ENCODE data around the gene LSAMP. TPM values are rescaled to one million over a fixed set of nuclear protein-coding genes. Genes with fewer than 3 reads are reported as not detected.

Gene LSAMP
- total and polyA plus RNA-seq, 2 of the 8 experiments (the other 6 are each of a cell fraction or from before 2014, with no cell fraction given): 1.8 to 5.7 TPM

DNA sequence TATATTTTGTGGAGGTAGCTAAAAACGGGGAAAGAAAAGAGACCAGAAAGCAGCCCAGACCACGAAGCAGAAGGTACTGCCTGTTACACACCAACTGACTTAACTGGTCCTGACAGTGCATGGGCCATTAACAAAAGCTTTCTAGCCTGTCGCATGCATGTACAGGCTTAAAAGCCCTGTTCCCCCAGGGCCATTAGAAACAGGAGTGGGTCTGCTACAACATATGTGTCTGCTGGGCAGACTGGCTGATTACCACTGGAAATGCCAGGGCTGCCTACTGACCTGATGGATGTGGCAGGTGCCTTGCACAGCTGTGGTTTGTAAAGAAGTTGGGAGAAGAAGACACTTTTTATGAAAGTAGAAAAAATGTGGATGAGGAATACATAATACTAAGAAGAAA lies 684.6 kb downstream of the LSAMP start:
- H3K9me3 ChIP-seq (ENCODE audit: insufficient read depth in 2 of 2, low read depth in 1 of 2, low read length in 1 of 2): no peaks in the 10 kb centered on the region
- no peaks in the 10 kb centered on the region for H4K20me1 ChIP-seq (replicated peaks in 1 of 2; ENCODE audit: control insufficient read depth in 1 of 2, insufficient read depth in 2 of 2, low read length in 2 of 2)
- H2AFZ ChIP-seq (ENCODE audit: low read length): no peak overlapping the region
- H3K4me2 ChIP-seq (ENCODE audit: insufficient read depth in 1 of 2, low read depth in 2 of 2, low read length in 2 of 2): no peak overlapping the region
- no peak overlapping the region for H3K4ac ChIP-seq (replicated peaks; ENCODE audit: insufficient read length, low read depth, low read length)
- H3K23ac ChIP-seq (ENCODE audit: insufficient read length): no peak overlapping the region
- no peak overlapping the region for H3K56ac ChIP-seq (replicated peaks; ENCODE audit: insufficient read length, low read depth, low read length)
- no peak overlapping the region for H2BK12ac ChIP-seq (ENCODE audit: low read depth, low read length)
- no peak overlapping the region for H2BK15ac ChIP-seq (ENCODE audit: low read length)
- WGBS, 2 experiments (ENCODE audit: extremely low coverage in 1 of 2, insufficient coverage in 1 of 2, insufficient read length in 1 of 2, insufficient replicate concordance in 2 of 2, low coverage in 1 of 2, low lambda C conversion rate in 2 of 2, missing lambda C conversion rate in 1 of 2): 82% methylated on average over 3 of the region's 3 CpGs; no CpG with 5 or more reads in 1 of the 2 experiments
- DNase-seq (ENCODE audit: low read depth in 1 of 2, low spot score in 2 of 2) (no peak), FAIRE-seq (no peak)
- no peak overlapping the region for H4K8ac ChIP-seq (ENCODE audit: extremely low read depth, insufficient read depth, low read length)
- H3K79me2 ChIP-seq (ENCODE audit: control insufficient read depth in 1 of 2, insufficient read depth in 2 of 2, low read length in 2 of 2): no peaks in the 10 kb centered on the region
- no peaks in the 10 kb centered on the region for H3K36me3 ChIP-seq (ENCODE audit: control insufficient read depth in 2 of 4, insufficient read depth in 4 of 4, low read length in 3 of 4)
- no peaks in the 10 kb centered on the region for H3K79me1 ChIP-seq (ENCODE audit: low read depth, low read length)
- H3K4me3 ChIP-seq (ENCODE audit: extremely low read depth in 1 of 4, insufficient read depth in 2 of 4, low read depth in 3 of 4, low read length in 4 of 4): no peak overlapping the region
- H3K27me3 ChIP-seq (replicated peaks in 1 of 4; ENCODE audit: control insufficient read depth in 3 of 4, extremely low read depth in 1 of 4, insufficient read depth in 3 of 4, low read length in 3 of 4): no peaks in the 10 kb centered on the region
- H3K14ac ChIP-seq (ENCODE audit: insufficient read length): no peak overlapping the region
- H4K5ac ChIP-seq (ENCODE audit: insufficient read length, low read depth, low read length): no peak overlapping the region
- H3K9ac ChIP-seq (replicated peaks in 1 of 4; ENCODE audit: extremely low read depth in 1 of 4, low read depth in 3 of 4, low read length in 3 of 4): no peak overlapping the region
- no peaks in the 10 kb centered on the region; the same call in 1 of the 2 replicates for H3K23me2 ChIP-seq (ENCODE audit: low read depth, low read length)
- no peak overlapping the region for H4K91ac ChIP-seq (replicated peaks; ENCODE audit: insufficient read length, low read length)
- H2BK120ac ChIP-seq (replicated peaks; ENCODE audit: low read depth, low read length): no peak overlapping the region
- no peak overlapping the region for H2BK20ac ChIP-seq (ENCODE audit: low read length)
- no peak overlapping the region for H3K18ac ChIP-seq (ENCODE audit: extremely low read depth, low read length)
- no peaks in the 10 kb centered on the region for H3K4me1 ChIP-seq (replicated peaks in 1 of 4; ENCODE audit: control insufficient read depth in 3 of 4, insufficient read depth in 4 of 4, low read length in 3 of 4)
- H3K27ac ChIP-seq (ENCODE audit: low read depth, low read length): no peak overlapping the region
- TF ChIP-seq CHD1 (IDR thresholded peaks at IDR 0.05; ENCODE audit: low read depth, low read length): no peak
- no peak overlapping the region for H2AK5ac ChIP-seq (ENCODE audit: low read depth, low read length)
- POLR2A ChIA-PET (ENCODE audit: partially characterized antibody): no interaction called here
- CTCF ChIA-PET (ENCODE audit: partially characterized antibody): no interaction called here
- no peak overlapping the region for H2BK5ac ChIP-seq (ENCODE audit: low read depth, low read length)

Data from H1 (cell line).